HepG2 (cell line): ENCODE measurements around the gene ARL15. TPM values are rescaled to one million over a fixed set of nuclear protein-coding genes. Genes with fewer than 3 reads are reported as not detected.

ENCODE experiments used
- ATAC-seq: fragments of 200-7000 bp; cut with Tn5 transposase; 3 replicates; pipeline ENCODE4 v1.9.1; 2020; ENCODE audit warnings: mild to moderate bottlenecking, moderate library complexity
- BruUV-seq: library from RNA; stranded (reverse); fragments of 400-500 nt; replicated peaks from 2 replicates; lab custom pipeline; 2021; lab: Mats Ljungman, UMichigan
- CTCF ChIA-PET: fragments of 300-600 bp; formaldehyde crosslinking; extraction: SDS; loops from one replicate; lab custom pipeline; 2021; ENCODE audit warnings: low total read pairs, inconsistent platforms, low intra/inter-chr PET ratio; lab: Yijun Ruan, JAX
- POLR2A ChIA-PET: fragments of 350-600 bp; sonication (Branson Sonifier 250); formaldehyde crosslinking; loops from one replicate; lab custom pipeline; 2020; ENCODE audit warnings: antibody characterized with exemption, inconsistent platforms; lab: Yijun Ruan, JAX
- DNase-seq: peaks from one replicate; pipeline ENCODE4 v3.0.0-alpha.2; 2015; ENCODE audit warnings: low spot score
- FAIRE-seq: peaks from 3 replicates; lab custom pipeline; 2011; peaks lifted over from hg19 to GRCh38; lab: Jason Lieb, UNC
- H2AFZ ChIP-seq: one replicate; pipeline ENCODE4 v1.6.1; 2011; ENCODE audit warnings: low read length, inconsistent platforms
- H3K27ac ChIP-seq: fragments of 300-600 bp; 3 replicates; pipeline ENCODE4 v1.8.0; 2011; ENCODE audit warnings: mixed run types, mild to moderate bottlenecking, mixed read lengths, low read length, inconsistent platforms; ENCODE audit not compliant: insufficient read depth; ENCODE audit errors: extremely low read length
- H3K27me3 ChIP-seq, 2 experiments: fragments of 200-600 bp in 1 of 2; 2 replicates in 1 of 2; 3 replicates in 1 of 2; pipeline versions ENCODE4 v1.6.0 to v1.8.0; 2011; ENCODE audit warnings: low read length in 2 of 2, mild to moderate bottlenecking in 2 of 2, moderate library complexity in 2 of 2, inconsistent platforms in 1 of 2; ENCODE audit not compliant: insufficient read depth in 2 of 2, control insufficient read depth in 1 of 2
- H3K36me3 ChIP-seq, 2 experiments: fragments of 200-600 bp in 1 of 2; replicated peaks in 1 of 2; 2 replicates in 1 of 2; 3 replicates in 1 of 2; pipeline versions ENCODE4 v1.5.1 to v1.8.0; 2011; ENCODE audit warnings: low read length in 2 of 2, inconsistent platforms in 1 of 2; ENCODE audit not compliant: insufficient read depth in 2 of 2, control insufficient read depth in 1 of 2
- H3K4me1 ChIP-seq: 2 replicates; pipeline ENCODE4 v1.5.1; 2012; ENCODE audit warnings: low read length, inconsistent platforms; ENCODE audit not compliant: insufficient read depth
- H3K4me2 ChIP-seq: 2 replicates; pipeline ENCODE4 v1.6.0; 2011; ENCODE audit warnings: low read depth, low read length, inconsistent platforms
- H3K4me3 ChIP-seq, 3 experiments: fragments of 200-600 bp in 1 of 3; sonication (generic), shearing (Covaris generic) in 1 of 3; replicated peaks in 1 of 3; 2 replicates each; pipeline ENCODE4 v1.5.1; 2011 to 2016; ENCODE audit warnings: low read length in 3 of 3, inconsistent platforms in 2 of 3, low read depth in 2 of 3, mild to moderate bottlenecking in 2 of 3, control low read depth in 1 of 3, mixed read lengths in 1 of 3; ENCODE audit not compliant: insufficient read depth in 1 of 3
- H3K79me2 ChIP-seq: one replicate; pipeline ENCODE4 v1.6.1; 2011; ENCODE audit warnings: low read length, inconsistent platforms; ENCODE audit not compliant: insufficient read depth
- H3K9ac ChIP-seq: 2 replicates; pipeline ENCODE4 v1.6.0; 2011; ENCODE audit warnings: mild to moderate bottlenecking, low read depth, low read length, inconsistent platforms; ENCODE audit not compliant: insufficient read depth
- H3K9me3 ChIP-seq: 2 replicates; pipeline ENCODE4 v1.5.1; 2012; ENCODE audit warnings: mild to moderate bottlenecking, low read length
- H4K20me1 ChIP-seq: 2 replicates; pipeline ENCODE4 v1.6.0; 2011; ENCODE audit warnings: inconsistent platforms, mild to moderate bottlenecking, low read length, moderate library complexity; ENCODE audit not compliant: insufficient read depth
- ATF7 ChIP-seq, 2 experiments: fragments of 450-650 bp in 1 of 2; sonication (generic) in 1 of 2; formaldehyde crosslinking in 1 of 2; IDR thresholded peaks; 2 replicates each; pipeline versions ENCODE4 v1.4.0 to v1.6.1; 2016 to 2020; ENCODE audit warnings: antibody characterized with exemption in 1 of 2, mild to moderate bottlenecking in 1 of 2, missing genetic modification reagents in 1 of 2
- HNF4A ChIP-seq: sonication (generic); formaldehyde crosslinking; IDR thresholded peaks from 2 replicates; pipeline ENCODE4 v1.4.0; 2020; ENCODE audit warnings: missing genetic modification reagents
- HNF4G ChIP-seq, 2 experiments: sonication (generic) in 1 of 2; formaldehyde crosslinking in 1 of 2; IDR thresholded peaks; 2 replicates each; pipeline versions ENCODE4 v1.4.0 to v1.6.1; 2011 to 2020; ENCODE audit warnings: borderline replicate concordance in 2 of 2, low read depth in 2 of 2, mild to moderate bottlenecking in 2 of 2, low read length in 1 of 2, missing genetic modification reagents in 1 of 2, moderate library complexity in 1 of 2
- KDM5B ChIP-seq: sonication (generic); formaldehyde crosslinking; IDR thresholded peaks from 2 replicates; pipeline ENCODE4 v1.4.0; 2020; ENCODE audit warnings: missing genetic modification reagents, mild to moderate bottlenecking, borderline replicate concordance
- ONECUT2 ChIP-seq: sonication (generic); formaldehyde crosslinking; IDR thresholded peaks from 2 replicates; pipeline ENCODE4 v1.4.0; 2020; ENCODE audit warnings: missing genetic modification reagents
- TERF1 ChIP-seq: sonication (generic); formaldehyde crosslinking; IDR thresholded peaks from 2 replicates; pipeline ENCODE4 v1.8.0; 2022; ENCODE audit warnings: mild to moderate bottlenecking, missing genetic modification reagents, moderate library complexity
- ZBTB7B ChIP-seq: sonication (generic); formaldehyde crosslinking; IDR thresholded peaks from 2 replicates; pipeline ENCODE4 v1.4.0; 2020; ENCODE audit warnings: missing genetic modification reagents
- ZNF33B ChIP-seq: sonication (generic); formaldehyde crosslinking; IDR thresholded peaks from 2 replicates; pipeline ENCODE4 v1.5.1; 2020; ENCODE audit warnings: mild to moderate bottlenecking, missing genetic modification reagents
- ZSCAN29 ChIP-seq: sonication (generic); formaldehyde crosslinking; conservative IDR thresholded peaks from 2 replicates; pipeline ENCODE4 v1.4.0; 2020; ENCODE audit warnings: mild to moderate bottlenecking, missing genetic modification reagents
- WGBS: methylation state at CpG from one replicate; pipeline ENCODE4 v1.1.6; 2017; ENCODE audit warnings: low lambda C conversion rate; 5-methylcytosine and 5-hydroxymethylcytosine counted together
- in situ Hi-C: cut with HindIII; loops from 2 replicates; pipeline ENCODE4 v1.10.0; 2017; ENCODE audit warnings: low pct_unique_long_range_greater_than_20kb; ENCODE audit not compliant: extremely low pct_ligation_motif_present
- intact Hi-C: fragments of 100-400 bp; cut with micrococcal nuclease; formaldehyde crosslinking; loops from one replicate; pipeline ENCODE4 v1.10.0; 2022; ENCODE audit not compliant: unreplicated experiment
- polyA plus RNA-seq, 8 experiments: library from polyadenylated mRNA; depleted of rRNA in 3 of 8; stranded (reverse) in 7 of 8; unstranded in 1 of 8; fragments of >200 nt; fragmentation: Illumina TruSeq in 4 of 8; extraction: Trizol in 4 of 8; gene quantifications; 2 replicates each; pipeline versions ENCODE4 v1.2.1 to v1.2.3, GENCODE V29; 2011 to 2016; ENCODE audit warnings: low read depth in 4 of 8, missing spikeins in 1 of 8, mixed read lengths in 1 of 8; ENCODE audit not compliant: insufficient read depth in 1 of 8
- total RNA-seq, 5 experiments: library from RNA; depleted of rRNA; stranded (reverse); fragments of >200 nt; fragmentation: Illumina TruSeq; extraction: Trizol; gene quantifications; 2 replicates each; pipeline ENCODE4 v1.2.3, GENCODE V29; 2016; ENCODE audit warnings: low read depth in 1 of 5

Gene ARL15
- total and polyA plus RNA-seq, 2 of the 13 experiments (the other 11 are each of a cell fraction or from before 2014, with no cell fraction given): 2.5 to 7.7 TPM

GRCh38 chr5:54171645-54172384, 138.6 kb downstream of the ARL15 start:
- Histone ChIP-seq H2AFZ (no peak overlapping the region), H3K4me1 (0 out of 2 replicates have a peak, but pooled peaks cover 5% of the 10 kb centered on the region), H3K36me3 (no peaks in the 10 kb centered on the region), H3K27ac (no peak overlapping the region), H3K9ac (no peak overlapping the region), H3K9me3 (no peaks in the 10 kb centered on the region), H4K20me1 (no peaks in the 10 kb centered on the region), H3K27me3 (no peaks in the 10 kb centered on the region), H3K79me2 (no peaks in the 10 kb centered on the region), H3K4me2 (no peak overlapping the region), H3K4me3 (no peak overlapping the region)
- ATAC-seq (no peak), FAIRE-seq (no peak), DNase-seq (no peak)
- ChIA-PET POLR2A (no interaction called here), CTCF (no interaction called here)
- intact Hi-C loops (no loop called here), in situ Hi-C loops (no loop called here)
- WGBS: 77% methylated on average over 6 of the region's 6 CpGs
- BruUV-seq: no TSS peak
- peak; percentile 84 for TF ChIP-seq ATF7 (IDR thresholded peaks at IDR 0.05)
- no peak for TF ChIP-seq ATF7 (CRISPR knock-in tag; IDR thresholded peaks at IDR 0.05)
- no peak for TF ChIP-seq TERF1 (CRISPR knock-in tag)

GRCh38 chr5:54165687-54166086, 144.7 kb downstream of the ARL15 start:
- Histone ChIP-seq H3K36me3 (no peaks in the 10 kb centered on the region), H2AFZ (no peak overlapping the region), H4K20me1 (no peaks in the 10 kb centered on the region), H3K4me3 (no peak overlapping the region), H3K4me1 (peaks cover 5% of the 10 kb centered on the region; the same call in 1 of the 2 replicates), H3K9ac (no peak overlapping the region), H3K27ac (no peak overlapping the region), H3K9me3 (no peaks in the 10 kb centered on the region), H3K27me3 (no peaks in the 10 kb centered on the region), H3K79me2 (no peaks in the 10 kb centered on the region), H3K4me2 (no peak overlapping the region)
- in situ Hi-C loops (no loop called here), intact Hi-C loops (no loop called here)
- ChIA-PET CTCF (no interaction called here), POLR2A (no interaction called here)
- no TSS peak for BruUV-seq
- FAIRE-seq (no peak), DNase-seq (peak; percentile 11), ATAC-seq (peak; percentile 65)
- TF ChIP-seq HNF4G (IDR thresholded peaks at IDR 0.05; ENCODE audit: borderline replicate concordance, low read depth, low read length) (0 out of 2 replicates have a peak, but pooled peaks have one; percentile 31), HNF4G (CRISPR knock-in tag; IDR thresholded peaks at IDR 0.05; ENCODE audit: borderline replicate concordance, low read depth) (no peak), KDM5B (CRISPR knock-in tag) (no peak), ZNF33B (CRISPR knock-in tag) (no peak), ZSCAN29 (CRISPR knock-in tag) (no peak), ONECUT2 (peak; percentile 39; the same call in 1 of the 2 replicates), HNF4A (CRISPR knock-in tag) (0 out of 2 replicates have a peak, but pooled peaks have one; percentile 55), ZBTB7B (no peak)
- WGBS: 52% methylated on average over 2 of the region's 2 CpGs
